Upper lobe of left lung (tissue), 4 donors: ENCODE data around the gene TMEM18.

ENCODE experiments used
- POLR2A ChIP-seq, 4 donors: fragments of 450-650 bp; IDR thresholded peaks; one replicate each; pipeline ENCODE4 v1.5.1; 2016 to 2017; ENCODE audit warnings: antibody characterized with exemption in 4 of 4, mild to moderate bottlenecking in 2 of 4
- TF ChIP-seq, protein P1 (sequence below), 6 experiments: fragments of 450-650 bp in 4 of 6; fragments of 200-600 bp in 2 of 6; sonication (generic) in 2 of 6; IDR thresholded peaks; one replicate each; pipeline ENCODE4 v1.5.1; 2016 to 2019; ENCODE audit warnings: antibody characterized with exemption in 6 of 6

GRCh38 chr2:629961-630360 lies 47.2 kb downstream of the TMEM18 start:
- TF ChIP-seq, protein P1, sequence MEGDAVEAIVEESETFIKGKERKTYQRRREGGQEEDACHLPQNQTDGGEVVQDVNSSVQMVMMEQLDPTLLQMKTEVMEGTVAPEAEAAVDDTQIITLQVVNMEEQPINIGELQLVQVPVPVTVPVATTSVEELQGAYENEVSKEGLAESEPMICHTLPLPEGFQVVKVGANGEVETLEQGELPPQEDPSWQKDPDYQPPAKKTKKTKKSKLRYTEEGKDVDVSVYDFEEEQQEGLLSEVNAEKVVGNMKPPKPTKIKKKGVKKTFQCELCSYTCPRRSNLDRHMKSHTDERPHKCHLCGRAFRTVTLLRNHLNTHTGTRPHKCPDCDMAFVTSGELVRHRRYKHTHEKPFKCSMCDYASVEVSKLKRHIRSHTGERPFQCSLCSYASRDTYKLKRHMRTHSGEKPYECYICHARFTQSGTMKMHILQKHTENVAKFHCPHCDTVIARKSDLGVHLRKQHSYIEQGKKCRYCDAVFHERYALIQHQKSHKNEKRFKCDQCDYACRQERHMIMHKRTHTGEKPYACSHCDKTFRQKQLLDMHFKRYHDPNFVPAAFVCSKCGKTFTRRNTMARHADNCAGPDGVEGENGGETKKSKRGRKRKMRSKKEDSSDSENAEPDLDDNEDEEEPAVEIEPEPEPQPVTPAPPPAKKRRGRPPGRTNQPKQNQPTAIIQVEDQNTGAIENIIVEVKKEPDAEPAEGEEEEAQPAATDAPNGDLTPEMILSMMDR (IDR thresholded peaks at IDR 0.05) = no peak
- no peak for TF ChIP-seq POLR2A (IDR thresholded peaks at IDR 0.05)
